Body of pancreas (tissue), 4 donors: ENCODE data around the gene PTPA.

Experiments
- CTCF ChIP-seq, 7 experiments: fragments of 450-650 bp in 4 of 7; fragments of 200-600 bp in 3 of 7; sonication (generic) in 3 of 7; IDR thresholded peaks; one replicate each; pipeline ENCODE4 v1.5.1; 2016 to 2019; ENCODE audit warnings: antibody characterized with exemption in 7 of 7
- POLR2A ChIP-seq, 3 donors: fragments of 450-650 bp; IDR thresholded peaks; one replicate each; pipeline ENCODE4 v1.6.1; 2016; ENCODE audit warnings: antibody characterized with exemption in 3 of 3, mild to moderate bottlenecking in 2 of 3

- peak in 2 of 7 experiments; percentile 27 to 28 for TF ChIP-seq CTCF (IDR thresholded peaks at IDR 0.05)
- TF ChIP-seq POLR2A (IDR thresholded peaks at IDR 0.05), result no peak
These were observed 66.2 kb downstream of the PTPA start for GRCh38 chr9:129177443-129177790.
